GM23248 (cell line): ENCODE measurements around the gene TMED10. TPM values are rescaled to one million over a fixed set of nuclear protein-coding genes. Genes with fewer than 3 reads are reported as not detected.

ENCODE experiments used
- DNase-seq: peaks from one replicate; pipeline ENCODE4 v3.0.0-alpha.2; 2015
- H2AFZ ChIP-seq: fragments of 200-600 bp; sonication (generic); 2 replicates; pipeline ENCODE4 v1.6.1; 2016; ENCODE audit warnings: antibody characterized with exemption
- H3F3A ChIP-seq: fragments of 200-600 bp; sonication (generic); 2 replicates; pipeline ENCODE4 v1.6.1; 2016; ENCODE audit warnings: mild to moderate bottlenecking, antibody characterized with exemption, mixed run types; ENCODE audit not compliant: insufficient read depth
- H3K27ac ChIP-seq: fragments of 200-600 bp; sonication (generic); 2 replicates; pipeline ENCODE4 v1.5.1; 2016; ENCODE audit warnings: mild to moderate bottlenecking
- H3K27me3 ChIP-seq: fragments of 200-600 bp; sonication (generic); replicated peaks from 2 replicates; pipeline ENCODE4 v1.6.1; 2016; ENCODE audit warnings: mild to moderate bottlenecking; ENCODE audit not compliant: insufficient read depth
- H3K36me3 ChIP-seq: fragments of 200-600 bp; sonication (generic); 2 replicates; pipeline ENCODE4 v1.6.1; 2016; ENCODE audit warnings: low read depth, mild to moderate bottlenecking
- H3K4me1 ChIP-seq: fragments of 200-600 bp; sonication (generic); 2 replicates; pipeline ENCODE4 v1.6.1; 2016; ENCODE audit warnings: mild to moderate bottlenecking; ENCODE audit not compliant: insufficient read depth
- H3K4me2 ChIP-seq: fragments of 200-600 bp; sonication (generic); one replicate; pipeline ENCODE4 v1.6.1; 2016; ENCODE audit warnings: mild to moderate bottlenecking; ENCODE audit not compliant: unreplicated experiment
- H3K4me3 ChIP-seq: fragments of 200-600 bp; sonication (generic); 2 replicates; pipeline ENCODE4 v1.5.1; 2016; ENCODE audit warnings: mild to moderate bottlenecking
- H3K79me2 ChIP-seq: fragments of 200-600 bp; sonication (generic); 2 replicates; pipeline ENCODE4 v1.6.1; 2016; ENCODE audit warnings: mild to moderate bottlenecking; ENCODE audit not compliant: insufficient read depth
- H3K9ac ChIP-seq: fragments of 200-600 bp; sonication (generic); 2 replicates; pipeline ENCODE4 v1.6.1; 2016; ENCODE audit warnings: mild to moderate bottlenecking
- H3K9me2 ChIP-seq: fragments of 200-600 bp; sonication (generic); 2 replicates; pipeline ENCODE4 v1.6.1; 2016; ENCODE audit warnings: mixed run types, mild to moderate bottlenecking, moderate library complexity; ENCODE audit not compliant: insufficient read depth
- H3K9me3 ChIP-seq: fragments of 200-600 bp; sonication (generic); one replicate; pipeline ENCODE4 v1.6.1; 2017; ENCODE audit warnings: low read depth
- H4K20me1 ChIP-seq: fragments of 200-600 bp; sonication (generic); 2 replicates; pipeline ENCODE4 v1.6.0; 2016; ENCODE audit not compliant: insufficient read depth
- EZH2 ChIP-seq: fragments of 200-600 bp; sonication (generic); IDR thresholded peaks from 2 replicates; pipeline ENCODE4 v1.6.1; 2018; ENCODE audit warnings: antibody characterized with exemption, mild to moderate bottlenecking; ENCODE audit not compliant: insufficient read depth, poor library complexity, severe bottlenecking
- EZH2phosphoT487 ChIP-seq: fragments of 200-600 bp; sonication (generic); IDR thresholded peaks from 2 replicates; pipeline ENCODE4 v1.6.1; 2018; ENCODE audit warnings: antibody characterized with exemption, moderate library complexity, mild to moderate bottlenecking, low read depth; ENCODE audit not compliant: insufficient read depth
- WGBS, 2 experiments: methylation state at CpG; one replicate each; pipeline ENCODE4 v1.1.6; 2015 to 2017; ENCODE audit warnings: low lambda C conversion rate in 2 of 2, low coverage in 1 of 2; ENCODE audit errors: missing lambda C conversion rate in 2 of 2; 5-methylcytosine and 5-hydroxymethylcytosine counted together
- in situ Hi-C: fragments of 300-500 bp; cut with MboI; formaldehyde crosslinking; loops from 2 replicates; pipeline ENCODE4 v1.15.0; 2020
- polyA plus RNA-seq: library from polyadenylated mRNA; unstranded; fragments of >200 nt; fragmentation: Nextera tagmentation; extraction: Ambion mirVana; gene quantifications from 2 replicates; pipeline ENCODE4 v1.2.1, GENCODE V29; 2016
- total RNA-seq: library from RNA; depleted of rRNA; stranded (reverse); fragments of >200 nt; shearing (Covaris generic); gene quantifications from 2 replicates; pipeline ENCODE4 v1.2.3, GENCODE V29; 2014; rRNA removed

TMED10 gene
- total RNA-seq (359 and 363 TPM in 2 replicates), polyA plus RNA-seq (540 and 553 TPM in 2 replicates)

- TF ChIP-seq EZH2phosphoT487, result no peak
- TF ChIP-seq EZH2, result no peak
- peak within 1 kb of the TSS; percentile 96 for H3K9ac ChIP-seq
- H3K9me3 ChIP-seq, result no peaks in the 10 kb centered on the region
- in situ Hi-C loops, result no loop called here
- H3K4me1 ChIP-seq, result no peaks in the 10 kb centered on the region
- no peaks in the 10 kb centered on the region for H3K9me2 ChIP-seq
- H3K27me3 ChIP-seq, result no peaks in the 10 kb centered on the region
- WGBS, 2 experiments, result 0 to 1% methylated on average over 38 to 49 of the region's 49 CpGs
- peaks cover 49% of the 10 kb centered on the region for H3K79me2 ChIP-seq
- DNase-seq, result peak; percentile 94
- peak within 1 kb of the TSS; percentile 84 for H3K4me2 ChIP-seq
- H3K4me3 ChIP-seq, result peak within 1 kb of the TSS; percentile 81
- peak within 1 kb of the TSS; percentile 94 for H3K27ac ChIP-seq
- H3F3A ChIP-seq, result no peaks in the 10 kb centered on the region
- H3K36me3 ChIP-seq, result no peaks in the 10 kb centered on the region
- no peaks in the 10 kb centered on the region for H4K20me1 ChIP-seq
- H2AFZ ChIP-seq, result peak within 1 kb of the TSS; percentile 67
Measured at GRCh38 chr14:75176142-75176820, at the start of gene TMED10. Gene TMED10, minus strand, starts transcription at chr14:75176612. Its CDS starts 33 bp downstream, at chr14:75176579.

GRCh38 chr14:75224561-75224960 lies 48.1 kb upstream of the TMED10 start:
- H3K9me3 ChIP-seq, result no peaks in the 10 kb centered on the region
- no peaks in the 10 kb centered on the region for H3K79me2 ChIP-seq
- H3K4me3 ChIP-seq, result no peak overlapping the region
- H3K36me3 ChIP-seq, result no peaks in the 10 kb centered on the region
- in situ Hi-C loops, result no loop called here
- H3K9ac ChIP-seq, result no peak overlapping the region
- no peaks in the 10 kb centered on the region for H4K20me1 ChIP-seq
- WGBS, 2 experiments, result 62 to 68% methylated on average over 2 of the region's 2 CpGs
- no peak for TF ChIP-seq EZH2
- TF ChIP-seq EZH2phosphoT487, result no peak
- no peak overlapping the region for H3K27ac ChIP-seq
- H3K27me3 ChIP-seq, result no peaks in the 10 kb centered on the region
- H3K9me2 ChIP-seq, result no peaks in the 10 kb centered on the region
- H3F3A ChIP-seq, result no peaks in the 10 kb centered on the region
- DNase-seq, result peak; percentile 7
- peaks cover 12% of the 10 kb centered on the region for H3K4me1 ChIP-seq
- no peak overlapping the region for H3K4me2 ChIP-seq
- no peak overlapping the region for H2AFZ ChIP-seq

- Histone ChIP-seq H3F3A (no peaks in the 10 kb centered on the region), H3K9ac (no peak overlapping the region), H3K4me1 (peaks cover 12% of the 10 kb centered on the region), H3K79me2 (no peaks in the 10 kb centered on the region), H3K27ac (no peak overlapping the region), H3K4me3 (no peak overlapping the region), H3K9me3 (no peaks in the 10 kb centered on the region), H4K20me1 (no peaks in the 10 kb centered on the region), H2AFZ (no peak overlapping the region), H3K27me3 (no peaks in the 10 kb centered on the region), H3K36me3 (no peaks in the 10 kb centered on the region), H3K9me2 (no peaks in the 10 kb centered on the region), H3K4me2 (no peak overlapping the region)
- in situ Hi-C loops, result no loop called here
- WGBS, 2 experiments, result 73 to 86% methylated on average over 4 of the region's 4 CpGs
- peak; percentile 10 for DNase-seq
- no peak for TF ChIP-seq EZH2
- no peak for TF ChIP-seq EZH2phosphoT487
Measured at GRCh38 chr14:75223664-75224154, 47.3 kb upstream of the TMED10 start.

GRCh38 chr14:75222208-75222701 lies 45.8 kb upstream of the TMED10 start:
- H3K36me3 ChIP-seq, result no peaks in the 10 kb centered on the region
- no peaks in the 10 kb centered on the region for H3K9me2 ChIP-seq
- peaks cover 9% of the 10 kb centered on the region for H3F3A ChIP-seq
- no peaks in the 10 kb centered on the region for H3K27me3 ChIP-seq
- no peak for TF ChIP-seq EZH2phosphoT487
- TF ChIP-seq EZH2, result no peak
- DNase-seq, result peak; percentile 96
- no peaks in the 10 kb centered on the region for H3K9me3 ChIP-seq
- no peaks in the 10 kb centered on the region for H4K20me1 ChIP-seq
- H3K27ac ChIP-seq, result peak overlapping the region; percentile 46; the same call in 1 of the 2 replicates
- H3K9ac ChIP-seq, result no peak overlapping the region
- H3K4me2 ChIP-seq, result no peak overlapping the region
- in situ Hi-C loops, result no loop called here
- peaks cover 22% of the 10 kb centered on the region for H3K4me1 ChIP-seq
- H3K79me2 ChIP-seq, result no peaks in the 10 kb centered on the region
- WGBS, 2 experiments, result 31 to 40% methylated on average over 12 of the region's 12 CpGs
- peak overlapping the region; percentile 60 for H2AFZ ChIP-seq
- H3K4me3 ChIP-seq, result no peak overlapping the region
